CD4-positive, alpha-beta T cell treated with Interleukin-17A for 1 hour (primary cell): ENCODE measurements around the gene ASB8.
"Not testable (repeated sequence)": the region's sequence is repeated elsewhere in the genome, so short reads cannot be mapped to it uniquely, and the experiment has no call there.

Source experiments
- DNase-seq: peaks from one replicate; pipeline ENCODE4 v3.0.0-alpha.2; 2020

Gene ASB8

GRCh38 chr12:48182631-48183030 lies 25.3 kb upstream of the ASB8 start:
- DNase-seq, result peak; percentile 5

- no peak for DNase-seq
Measured at GRCh38 chr12:48180857-48181495, 23.7 kb upstream of the ASB8 start.

- DNase-seq, result no peak
Measured at GRCh38 chr12:48180424-48180823, 23.1 kb upstream of the ASB8 start.

- DNase-seq, result no peak
Measured at GRCh38 chr12:48179466-48179865, 22.2 kb upstream of the ASB8 start.

- no peak for DNase-seq
Measured at GRCh38 chr12:48177982-48178381, 20.7 kb upstream of the ASB8 start.

GRCh38 chr12:48176417-48176751 lies 19.1 kb upstream of the ASB8 start:
- DNase-seq, result no peak

- DNase-seq, result no peak
Measured at GRCh38 chr12:48175613-48176416, 18.5 kb upstream of the ASB8 start.

- no peak for DNase-seq
Measured at GRCh38 chr12:48169011-48169410, 11.7 kb upstream of the ASB8 start.

GRCh38 chr12:48165089-48165981 lies 8.0 kb upstream of the ASB8 start:
- peak; percentile 78 for DNase-seq

- no peak for DNase-seq
Measured at GRCh38 chr12:48164451-48164850, 7.1 kb upstream of the ASB8 start.

- DNase-seq, result no peak
Measured at GRCh38 chr12:48163150-48163747, 5.9 kb upstream of the ASB8 start.

GRCh38 chr12:48160807-48161206 lies 3.5 kb upstream of the ASB8 start:
- DNase-seq, result no peak

GRCh38 chr12:48160046-48160445 lies 2.7 kb upstream of the ASB8 start:
- DNase-seq, result no peak

- no peak for DNase-seq
Measured at GRCh38 chr12:48157889-48158370, 615 bp upstream of the ASB8 start.

GRCh38 chr12:48156652-48157017 lies 680 bp downstream of the ASB8 start:
- no peak for DNase-seq

- not testable (repeated sequence) for DNase-seq
Measured at GRCh38 chr12:48155786-48156185, 1.5 kb downstream of the ASB8 start.

- no peak for DNase-seq
Measured at GRCh38 chr12:48151103-48151771, 6.1 kb downstream of the ASB8 start.

- no peak for DNase-seq
Measured at GRCh38 chr12:48145981-48146380, 11.3 kb downstream of the ASB8 start.

- DNase-seq, result no peak
Measured at GRCh38 chr12:48143898-48144297, 13.4 kb downstream of the ASB8 start.

- no peak for DNase-seq
Measured at GRCh38 chr12:48142818-48143674, 14.3 kb downstream of the ASB8 start.

- no peak for DNase-seq
Measured at GRCh38 chr12:48135027-48135426, 22.3 kb downstream of the ASB8 start.

GRCh38 chr12:48132826-48133225 lies 24.5 kb downstream of the ASB8 start:
- no peak for DNase-seq
